HepG2 (cell line): ENCODE measurements around the gene HABP4. TPM values are rescaled to one million over a fixed set of nuclear protein-coding genes. Genes with fewer than 3 reads are reported as not detected.

Experiments used
- AGO1 ChIP-seq: fragments of 200-400 bp; formaldehyde crosslinking; IDR thresholded peaks from 2 replicates; pipeline ENCODE4 v1.6.1; 2017; ENCODE audit warnings: mild to moderate bottlenecking, low read depth, low read length, moderate library complexity; ENCODE audit not compliant: poor library complexity, severe bottlenecking
- ATF7 ChIP-seq, 2 experiments: fragments of 450-650 bp in 1 of 2; sonication (generic) in 1 of 2; formaldehyde crosslinking in 1 of 2; IDR thresholded peaks; 2 replicates each; pipeline versions ENCODE4 v1.4.0 to v1.6.1; 2016 to 2020; ENCODE audit warnings: antibody characterized with exemption in 1 of 2, mild to moderate bottlenecking in 1 of 2, missing genetic modification reagents in 1 of 2
- BRCA1 ChIP-seq: sonication (generic); formaldehyde crosslinking; IDR thresholded peaks from 2 replicates; pipeline ENCODE4 v1.4.0; 2020; ENCODE audit warnings: missing genetic modification reagents
- FOXA1 ChIP-seq, 2 experiments: fragments of 450-650 bp in 1 of 2; sonication (generic) in 1 of 2; formaldehyde crosslinking in 1 of 2; IDR thresholded peaks; 2 replicates each; pipeline versions ENCODE4 v1.4.0 to v1.6.1; 2016 to 2020; ENCODE audit warnings: missing genetic modification reagents in 1 of 2
- GFI1 ChIP-seq: sonication (generic); formaldehyde crosslinking; IDR thresholded peaks from 2 replicates; pipeline ENCODE4 v1.5.0; 2020; ENCODE audit warnings: missing genetic modification reagents, mild to moderate bottlenecking, borderline replicate concordance
- NKX3-1 ChIP-seq: sonication (generic); formaldehyde crosslinking; IDR thresholded peaks from 2 replicates; pipeline ENCODE4 v1.5.0; 2020; ENCODE audit warnings: missing genetic modification reagents
- NR1H2 ChIP-seq: sonication (generic); formaldehyde crosslinking; IDR thresholded peaks from 2 replicates; pipeline ENCODE4 v1.8.1; 2022; ENCODE audit warnings: low read depth, missing genetic modification reagents, borderline replicate concordance
- PLRG1 ChIP-seq: fragments of 450-650 bp; conservative IDR thresholded peaks from 2 replicates; pipeline ENCODE4 v1.6.1; 2016
- POLR2AphosphoS5 ChIP-seq: IDR thresholded peaks from 2 replicates; pipeline ENCODE4 v1.6.1; 2012; ENCODE audit warnings: low read depth, low read length
- TOE1 ChIP-seq: sonication (generic); formaldehyde crosslinking; IDR thresholded peaks from 2 replicates; pipeline ENCODE4 v1.4.0; 2020; ENCODE audit warnings: mild to moderate bottlenecking, missing genetic modification reagents
- ZNF775 ChIP-seq: sonication (generic); formaldehyde crosslinking; IDR thresholded peaks from 2 replicates; pipeline ENCODE4 v1.4.0; 2020; ENCODE audit warnings: missing genetic modification reagents, mild to moderate bottlenecking, moderate library complexity, borderline replicate concordance
- polyA plus RNA-seq, 8 experiments: library from polyadenylated mRNA; depleted of rRNA in 3 of 8; stranded (reverse) in 7 of 8; unstranded in 1 of 8; fragments of >200 nt; fragmentation: Illumina TruSeq in 4 of 8; extraction: Trizol in 4 of 8; gene quantifications; 2 replicates each; pipeline versions ENCODE4 v1.2.1 to v1.2.3, GENCODE V29; 2011 to 2016; ENCODE audit warnings: low read depth in 4 of 8, missing spikeins in 1 of 8, mixed read lengths in 1 of 8; ENCODE audit not compliant: insufficient read depth in 1 of 8
- total RNA-seq, 5 experiments: library from RNA; depleted of rRNA; stranded (reverse); fragments of >200 nt; fragmentation: Illumina TruSeq; extraction: Trizol; gene quantifications; 2 replicates each; pipeline ENCODE4 v1.2.3, GENCODE V29; 2016; ENCODE audit warnings: low read depth in 1 of 5
- TF ChIP-seq, protein P1 (sequence below), 2 experiments: IDR thresholded peaks; 2 replicates each; pipeline ENCODE4 v1.6.1; 2011 to 2012; ENCODE audit warnings: low read length in 2 of 2, borderline replicate concordance in 1 of 2, low read depth in 1 of 2, mild to moderate bottlenecking in 1 of 2, moderate library complexity in 1 of 2
- TF ChIP-seq, protein P2 (sequence below): fragments of 450-650 bp; IDR thresholded peaks from 2 replicates; pipeline ENCODE4 v1.6.1; 2017
- TF ChIP-seq, protein P3 (sequence below): sonication (generic); formaldehyde crosslinking; IDR thresholded peaks from 2 replicates; pipeline ENCODE4 v1.4.0; 2020; ENCODE audit warnings: mild to moderate bottlenecking, missing genetic modification reagents, borderline replicate concordance
- TF ChIP-seq, protein P4 (sequence below): IDR thresholded peaks from 2 replicates; pipeline ENCODE4 v1.6.1; 2012; ENCODE audit warnings: inconsistent platforms
- TF ChIP-seq, protein P5 (sequence below): sonication (generic); formaldehyde crosslinking; IDR thresholded peaks from 2 replicates; pipeline ENCODE4 v1.8.0; 2023; ENCODE audit warnings: mild to moderate bottlenecking, missing genetic modification reagents

The HABP4 gene
- total and polyA plus RNA-seq, 2 of the 13 experiments (the other 11 are each of a cell fraction or from before 2014, with no cell fraction given), result 14.3 to 26.6 TPM

DNA sequence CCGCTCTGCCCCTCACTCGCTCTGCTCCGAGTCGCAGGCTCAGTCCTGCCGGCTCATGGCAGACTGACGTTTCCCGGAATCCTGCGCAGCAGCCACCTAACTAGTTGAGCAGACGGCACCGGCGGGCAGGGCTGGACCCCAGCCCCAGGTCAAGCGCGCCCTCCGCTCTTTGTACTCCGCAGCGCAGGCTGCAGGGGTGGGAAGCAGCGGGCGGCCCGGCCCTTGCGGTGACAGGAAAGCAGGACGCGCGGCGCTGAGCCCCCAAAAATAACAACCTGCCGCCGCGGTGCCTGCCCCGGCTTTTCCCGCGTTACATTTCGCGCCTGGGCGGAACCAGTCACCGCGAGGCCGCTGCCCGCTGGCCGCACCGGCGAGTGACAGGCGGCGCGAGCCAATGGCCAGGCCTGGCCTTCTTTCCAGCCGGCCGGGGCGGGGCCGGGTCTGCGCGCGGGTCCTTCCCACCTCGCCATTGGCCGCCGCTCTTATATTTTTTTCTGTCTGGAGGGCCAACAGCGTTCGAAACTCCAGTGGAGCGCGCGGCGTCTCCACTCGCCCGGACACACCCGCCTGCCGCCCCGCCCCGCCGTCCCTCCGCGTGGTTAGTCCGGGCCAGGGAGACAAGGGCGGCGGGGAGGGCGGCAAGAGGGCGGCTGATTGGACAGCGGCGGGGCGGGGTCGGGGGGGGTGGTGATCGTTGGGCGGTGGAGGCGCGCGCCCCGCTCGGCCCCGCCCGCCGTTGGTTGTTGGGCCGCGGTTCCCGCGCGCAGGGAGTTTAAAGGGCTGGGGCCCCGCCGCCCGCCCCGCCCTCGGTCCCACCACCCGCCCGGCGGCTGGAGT lies 31.7 kb upstream of the HABP4 start, which contains the start of gene ZNF367 (continued):
- TF ChIP-seq AGO1, result peak; percentile 76
- no peak for TF ChIP-seq NR1H2 (CRISPR knock-in tag)
- TF ChIP-seq ATF7 (IDR thresholded peaks at IDR 0.05), result no peak
- 0 out of 2 replicates have a peak, but pooled peaks have one; percentile 33 for TF ChIP-seq ATF7 (CRISPR knock-in tag; IDR thresholded peaks at IDR 0.05)
- no peak for TF ChIP-seq ZNF775 (CRISPR knock-in tag)
- TF ChIP-seq, protein P1, sequence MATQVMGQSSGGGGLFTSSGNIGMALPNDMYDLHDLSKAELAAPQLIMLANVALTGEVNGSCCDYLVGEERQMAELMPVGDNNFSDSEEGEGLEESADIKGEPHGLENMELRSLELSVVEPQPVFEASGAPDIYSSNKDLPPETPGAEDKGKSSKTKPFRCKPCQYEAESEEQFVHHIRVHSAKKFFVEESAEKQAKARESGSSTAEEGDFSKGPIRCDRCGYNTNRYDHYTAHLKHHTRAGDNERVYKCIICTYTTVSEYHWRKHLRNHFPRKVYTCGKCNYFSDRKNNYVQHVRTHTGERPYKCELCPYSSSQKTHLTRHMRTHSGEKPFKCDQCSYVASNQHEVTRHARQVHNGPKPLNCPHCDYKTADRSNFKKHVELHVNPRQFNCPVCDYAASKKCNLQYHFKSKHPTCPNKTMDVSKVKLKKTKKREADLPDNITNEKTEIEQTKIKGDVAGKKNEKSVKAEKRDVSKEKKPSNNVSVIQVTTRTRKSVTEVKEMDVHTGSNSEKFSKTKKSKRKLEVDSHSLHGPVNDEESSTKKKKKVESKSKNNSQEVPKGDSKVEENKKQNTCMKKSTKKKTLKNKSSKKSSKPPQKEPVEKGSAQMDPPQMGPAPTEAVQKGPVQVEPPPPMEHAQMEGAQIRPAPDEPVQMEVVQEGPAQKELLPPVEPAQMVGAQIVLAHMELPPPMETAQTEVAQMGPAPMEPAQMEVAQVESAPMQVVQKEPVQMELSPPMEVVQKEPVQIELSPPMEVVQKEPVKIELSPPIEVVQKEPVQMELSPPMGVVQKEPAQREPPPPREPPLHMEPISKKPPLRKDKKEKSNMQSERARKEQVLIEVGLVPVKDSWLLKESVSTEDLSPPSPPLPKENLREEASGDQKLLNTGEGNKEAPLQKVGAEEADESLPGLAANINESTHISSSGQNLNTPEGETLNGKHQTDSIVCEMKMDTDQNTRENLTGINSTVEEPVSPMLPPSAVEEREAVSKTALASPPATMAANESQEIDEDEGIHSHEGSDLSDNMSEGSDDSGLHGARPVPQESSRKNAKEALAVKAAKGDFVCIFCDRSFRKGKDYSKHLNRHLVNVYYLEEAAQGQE (IDR thresholded peaks at IDR 0.05; ENCODE audit: borderline replicate concordance in 1 of 2, low read depth in 1 of 2, low read length in 2 of 2), result no peak; a peak in 1 of 4 replicates
- TF ChIP-seq BRCA1 (CRISPR knock-in tag), result peak; percentile 51; the same call in 1 of the 2 replicates
- TF ChIP-seq TOE1 (CRISPR knock-in tag), result no peak
- TF ChIP-seq PLRG1, result no peak
- TF ChIP-seq, protein P2, sequence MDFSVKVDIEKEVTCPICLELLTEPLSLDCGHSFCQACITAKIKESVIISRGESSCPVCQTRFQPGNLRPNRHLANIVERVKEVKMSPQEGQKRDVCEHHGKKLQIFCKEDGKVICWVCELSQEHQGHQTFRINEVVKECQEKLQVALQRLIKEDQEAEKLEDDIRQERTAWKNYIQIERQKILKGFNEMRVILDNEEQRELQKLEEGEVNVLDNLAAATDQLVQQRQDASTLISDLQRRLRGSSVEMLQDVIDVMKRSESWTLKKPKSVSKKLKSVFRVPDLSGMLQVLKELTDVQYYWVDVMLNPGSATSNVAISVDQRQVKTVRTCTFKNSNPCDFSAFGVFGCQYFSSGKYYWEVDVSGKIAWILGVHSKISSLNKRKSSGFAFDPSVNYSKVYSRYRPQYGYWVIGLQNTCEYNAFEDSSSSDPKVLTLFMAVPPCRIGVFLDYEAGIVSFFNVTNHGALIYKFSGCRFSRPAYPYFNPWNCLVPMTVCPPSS, result no peak
- TF ChIP-seq NKX3-1 (CRISPR knock-in tag), result peak; percentile 95
- no peak for TF ChIP-seq FOXA1 (IDR thresholded peaks at IDR 0.05)
- no peak for TF ChIP-seq FOXA1 (CRISPR knock-in tag; IDR thresholded peaks at IDR 0.05)
- TF ChIP-seq, protein P3, sequence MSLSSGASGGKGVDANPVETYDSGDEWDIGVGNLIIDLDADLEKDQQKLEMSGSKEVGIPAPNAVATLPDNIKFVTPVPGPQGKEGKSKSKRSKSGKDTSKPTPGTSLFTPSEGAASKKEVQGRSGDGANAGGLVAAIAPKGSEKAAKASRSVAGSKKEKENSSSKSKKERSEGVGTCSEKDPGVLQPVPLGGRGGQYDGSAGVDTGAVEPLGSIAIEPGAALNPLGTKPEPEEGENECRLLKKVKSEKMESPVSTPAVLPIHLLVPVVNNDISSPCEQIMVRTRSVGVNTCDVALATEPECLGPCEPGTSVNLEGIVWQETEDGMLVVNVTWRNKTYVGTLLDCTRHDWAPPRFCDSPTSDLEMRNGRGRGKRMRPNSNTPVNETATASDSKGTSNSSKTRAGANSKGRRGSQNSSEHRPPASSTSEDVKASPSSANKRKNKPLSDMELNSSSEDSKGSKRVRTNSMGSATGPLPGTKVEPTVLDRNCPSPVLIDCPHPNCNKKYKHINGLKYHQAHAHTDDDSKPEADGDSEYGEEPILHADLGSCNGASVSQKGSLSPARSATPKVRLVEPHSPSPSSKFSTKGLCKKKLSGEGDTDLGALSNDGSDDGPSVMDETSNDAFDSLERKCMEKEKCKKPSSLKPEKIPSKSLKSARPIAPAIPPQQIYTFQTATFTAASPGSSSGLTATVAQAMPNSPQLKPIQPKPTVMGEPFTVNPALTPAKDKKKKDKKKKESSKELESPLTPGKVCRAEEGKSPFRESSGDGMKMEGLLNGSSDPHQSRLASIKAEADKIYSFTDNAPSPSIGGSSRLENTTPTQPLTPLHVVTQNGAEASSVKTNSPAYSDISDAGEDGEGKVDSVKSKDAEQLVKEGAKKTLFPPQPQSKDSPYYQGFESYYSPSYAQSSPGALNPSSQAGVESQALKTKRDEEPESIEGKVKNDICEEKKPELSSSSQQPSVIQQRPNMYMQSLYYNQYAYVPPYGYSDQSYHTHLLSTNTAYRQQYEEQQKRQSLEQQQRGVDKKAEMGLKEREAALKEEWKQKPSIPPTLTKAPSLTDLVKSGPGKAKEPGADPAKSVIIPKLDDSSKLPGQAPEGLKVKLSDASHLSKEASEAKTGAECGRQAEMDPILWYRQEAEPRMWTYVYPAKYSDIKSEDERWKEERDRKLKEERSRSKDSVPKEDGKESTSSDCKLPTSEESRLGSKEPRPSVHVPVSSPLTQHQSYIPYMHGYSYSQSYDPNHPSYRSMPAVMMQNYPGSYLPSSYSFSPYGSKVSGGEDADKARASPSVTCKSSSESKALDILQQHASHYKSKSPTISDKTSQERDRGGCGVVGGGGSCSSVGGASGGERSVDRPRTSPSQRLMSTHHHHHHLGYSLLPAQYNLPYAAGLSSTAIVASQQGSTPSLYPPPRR, result no peak
- TF ChIP-seq POLR2AphosphoS5, result 0 out of 2 replicates have a peak, but pooled peaks have one; percentile 26
- TF ChIP-seq GFI1 (CRISPR knock-in tag), result peak; percentile 14; the same call in 1 of the 2 replicates
- TF ChIP-seq, protein P4, sequence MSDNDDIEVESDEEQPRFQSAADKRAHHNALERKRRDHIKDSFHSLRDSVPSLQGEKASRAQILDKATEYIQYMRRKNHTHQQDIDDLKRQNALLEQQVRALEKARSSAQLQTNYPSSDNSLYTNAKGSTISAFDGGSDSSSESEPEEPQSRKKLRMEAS, result peak; percentile 88
- TF ChIP-seq, protein P5, sequence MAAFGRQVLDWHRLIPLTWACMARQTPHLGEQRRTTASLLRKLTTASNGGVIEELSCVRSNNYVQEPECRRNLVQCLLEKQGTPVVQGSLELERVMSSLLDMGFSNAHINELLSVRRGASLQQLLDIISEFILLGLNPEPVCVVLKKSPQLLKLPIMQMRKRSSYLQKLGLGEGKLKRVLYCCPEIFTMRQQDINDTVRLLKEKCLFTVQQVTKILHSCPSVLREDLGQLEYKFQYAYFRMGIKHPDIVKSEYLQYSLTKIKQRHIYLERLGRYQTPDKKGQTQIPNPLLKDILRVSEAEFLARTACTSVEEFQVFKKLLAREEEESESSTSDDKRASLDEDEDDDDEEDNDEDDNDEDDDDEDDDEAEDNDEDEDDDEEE, result no peak
